Testis (tissue), 3 donors: ENCODE data around the gene CDK18. TPM values are rescaled to one million over a fixed set of nuclear protein-coding genes. Genes with fewer than 3 reads are reported as not detected.
A peak's percentile ranks its signal among the peaks of the same experiment; 100 is the strongest.

Experiments used
- DNase-seq: peaks from one replicate; pipeline ENCODE4 v3.0.0-alpha.2; 2019
- H3K27ac ChIP-seq, 2 donors: fragments of 200-600 bp; sonication (generic); one replicate each; pipeline ENCODE4 v1.5.1; 2019
- H3K27me3 ChIP-seq: fragments of 200-600 bp; sonication (generic); one replicate; pipeline ENCODE4 v1.5.1; 2019
- H3K36me3 ChIP-seq: fragments of 200-600 bp; sonication (generic); one replicate; pipeline ENCODE4 v1.5.1; 2017; ENCODE audit warnings: low read depth; ENCODE audit errors: missing control alignments
- H3K4me1 ChIP-seq: fragments of 200-600 bp; sonication (generic); one replicate; pipeline ENCODE4 v1.5.1; 2019
- H3K4me3 ChIP-seq, 2 donors: fragments of 200-600 bp; sonication (generic); one replicate each; pipeline ENCODE4 v1.5.1; 2017 to 2019
- H3K9me3 ChIP-seq: fragments of 200-600 bp; sonication (generic); one replicate; pipeline ENCODE4 v1.5.1; 2017
- POLR2A ChIP-seq: fragments of 450-650 bp; IDR thresholded peaks from one replicate; pipeline ENCODE4 v1.6.1; 2017; ENCODE audit warnings: antibody characterized with exemption, mild to moderate bottlenecking, moderate library complexity
- WGBS, 2 donors: methylation state at CpG; one replicate each; pipeline ENCODE4 v1.1.5; 2018; 5-methylcytosine and 5-hydroxymethylcytosine counted together
- intact Hi-C: fragments of 100-400 bp; cut with DNase I; formaldehyde crosslinking; loops from one replicate; pipeline ENCODE4 v1.15.1; 2023; ENCODE audit warnings: low total_unique reads
- polyA plus RNA-seq: library from polyadenylated mRNA; stranded (reverse); fragments of 350-450 nt; fragmentation: Illumina TruSeq; extraction: RNeasy Lipid Tissue Mini Kit (QIAGEN cat#74804); gene quantifications from one replicate; pipeline ENCODE4 v1.2.3, GENCODE V29; 2014; ENCODE audit warnings: low read depth, low replicate concordance; ENCODE audit not compliant: insufficient read depth
- total RNA-seq, 2 donors: library from RNA; depleted of rRNA; stranded (reverse); fragments of >200 nt; gene quantifications; one replicate each; pipeline ENCODE4 v1.2.3, GENCODE V29; 2016
- TF ChIP-seq, protein P1 (sequence below), 3 experiments: fragments of 450-650 bp in 2 of 3; fragments of 200-600 bp in 1 of 3; sonication (generic) in 1 of 3; IDR thresholded peaks; one replicate each; pipeline ENCODE4 v1.5.1; 2016 to 2019; ENCODE audit warnings: antibody characterized with exemption in 3 of 3, mild to moderate bottlenecking in 2 of 3, moderate library complexity in 1 of 3

CDK18 gene
- total and polyA plus RNA-seq, 3 donors from 2014 or later, result 6.5 to 9.2 (median 8.5) TPM

DNA sequence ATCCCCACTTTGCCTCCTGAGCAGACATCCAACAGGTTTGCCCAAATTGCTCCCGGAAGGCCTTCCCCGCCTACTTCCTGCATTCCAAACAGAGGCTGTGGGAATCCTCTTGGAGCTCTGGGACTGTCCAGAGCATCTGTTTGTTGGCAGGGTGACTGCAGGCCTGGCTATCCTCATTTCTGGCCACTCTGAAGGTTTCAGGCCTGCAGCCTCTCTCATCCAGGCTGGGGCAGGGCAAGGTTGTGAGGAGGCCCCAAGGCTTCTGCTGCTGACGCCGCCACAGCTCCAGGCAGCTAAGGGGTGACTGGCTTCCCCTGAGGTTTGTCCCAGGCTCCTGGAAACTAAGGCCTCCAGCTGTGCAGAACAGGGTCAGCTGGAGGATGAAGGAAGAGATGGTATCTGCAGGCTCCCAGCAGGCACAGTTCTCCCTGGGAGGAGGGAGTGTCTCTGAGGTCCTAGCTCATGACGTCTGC, 11.3 kb downstream of the CDK18 start:
- no peak overlapping the region for H3K27ac ChIP-seq
- no peaks in the 10 kb centered on the region for H3K27me3 ChIP-seq
- intact Hi-C loops, result no loop called here
- H3K4me3 ChIP-seq, result no peak overlapping the region
- 47 to 64% methylated on average over 3 to 5 of the region's 5 CpGs for WGBS, 2 donors
- H3K36me3 ChIP-seq, result no peaks in the 10 kb centered on the region
- TF ChIP-seq, protein P1, sequence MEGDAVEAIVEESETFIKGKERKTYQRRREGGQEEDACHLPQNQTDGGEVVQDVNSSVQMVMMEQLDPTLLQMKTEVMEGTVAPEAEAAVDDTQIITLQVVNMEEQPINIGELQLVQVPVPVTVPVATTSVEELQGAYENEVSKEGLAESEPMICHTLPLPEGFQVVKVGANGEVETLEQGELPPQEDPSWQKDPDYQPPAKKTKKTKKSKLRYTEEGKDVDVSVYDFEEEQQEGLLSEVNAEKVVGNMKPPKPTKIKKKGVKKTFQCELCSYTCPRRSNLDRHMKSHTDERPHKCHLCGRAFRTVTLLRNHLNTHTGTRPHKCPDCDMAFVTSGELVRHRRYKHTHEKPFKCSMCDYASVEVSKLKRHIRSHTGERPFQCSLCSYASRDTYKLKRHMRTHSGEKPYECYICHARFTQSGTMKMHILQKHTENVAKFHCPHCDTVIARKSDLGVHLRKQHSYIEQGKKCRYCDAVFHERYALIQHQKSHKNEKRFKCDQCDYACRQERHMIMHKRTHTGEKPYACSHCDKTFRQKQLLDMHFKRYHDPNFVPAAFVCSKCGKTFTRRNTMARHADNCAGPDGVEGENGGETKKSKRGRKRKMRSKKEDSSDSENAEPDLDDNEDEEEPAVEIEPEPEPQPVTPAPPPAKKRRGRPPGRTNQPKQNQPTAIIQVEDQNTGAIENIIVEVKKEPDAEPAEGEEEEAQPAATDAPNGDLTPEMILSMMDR (IDR thresholded peaks at IDR 0.05), result no peak
- TF ChIP-seq POLR2A, result no peak
- peak; percentile 57 for DNase-seq
- H3K9me3 ChIP-seq, result no peaks in the 10 kb centered on the region
- peaks cover 10% of the 10 kb centered on the region for H3K4me1 ChIP-seq

DNA sequence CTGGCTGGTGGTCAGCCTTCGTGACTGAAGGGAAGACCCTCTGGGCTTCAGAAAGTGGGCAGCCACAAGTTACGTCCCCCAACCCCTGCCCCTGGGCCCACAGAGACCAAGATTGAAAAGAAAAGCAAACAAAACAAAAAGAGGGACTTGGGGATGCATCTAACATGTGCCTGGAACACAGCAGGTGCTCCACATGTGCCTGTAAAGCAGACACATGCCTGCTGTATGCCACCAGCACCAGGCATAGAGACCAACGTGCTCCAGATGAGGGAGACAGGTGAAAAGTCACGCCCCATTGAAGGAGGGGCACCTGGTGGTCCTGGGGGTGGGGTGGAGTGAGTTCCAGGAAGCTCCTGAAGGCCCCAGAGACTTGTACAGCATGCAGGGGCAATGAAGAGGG, 11.9 kb downstream of the CDK18 start:
- H3K36me3 ChIP-seq, result no peaks in the 10 kb centered on the region
- intact Hi-C loops, result no loop called here
- H3K4me3 ChIP-seq, result no peak overlapping the region
- 86 to 92% methylated on average over 4 of the region's 4 CpGs for WGBS, 2 donors
- no peaks in the 10 kb centered on the region for H3K9me3 ChIP-seq
- H3K27ac ChIP-seq, result no peak overlapping the region
- no peaks in the 10 kb centered on the region for H3K27me3 ChIP-seq
- peaks cover 10% of the 10 kb centered on the region for H3K4me1 ChIP-seq
- TF ChIP-seq, protein P1 (IDR thresholded peaks at IDR 0.05), result no peak
- no peak for TF ChIP-seq POLR2A
- DNase-seq, result no peak

DNA sequence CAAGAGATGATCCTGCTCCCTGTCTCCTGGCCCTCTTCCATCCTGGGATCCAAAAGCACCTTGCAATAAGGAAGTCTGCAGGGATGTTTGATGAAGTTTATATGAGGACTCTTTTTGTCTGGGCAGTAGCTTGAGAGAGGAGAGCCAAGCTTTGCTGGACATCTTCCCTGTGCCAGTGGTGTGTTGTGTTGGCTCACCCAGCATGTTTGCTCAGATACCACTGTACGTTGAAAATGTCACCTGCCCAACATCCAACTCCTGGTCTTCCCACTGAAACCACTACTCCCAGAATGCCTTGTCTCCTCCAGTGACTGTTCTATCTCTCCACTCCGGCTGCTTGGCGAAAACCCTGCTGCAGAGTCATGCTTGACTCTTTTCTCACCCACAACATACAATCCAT, 12.8 kb downstream of the CDK18 start:
- no peak for TF ChIP-seq POLR2A
- TF ChIP-seq, protein P1 (IDR thresholded peaks at IDR 0.05), result no peak
- no peak for DNase-seq
- Histone ChIP-seq H3K36me3 (no peaks in the 10 kb centered on the region), H3K27me3 (no peaks in the 10 kb centered on the region), H3K4me1 (peaks cover 10% of the 10 kb centered on the region), H3K27ac (no peak overlapping the region), H3K9me3 (no peaks in the 10 kb centered on the region), H3K4me3 (no peak overlapping the region)
- intact Hi-C loops, result no loop called here
- WGBS, 2 donors, result 78 to 80% methylated on average over 3 of the region's 3 CpGs

- DNase-seq, result no peak
- H3K9me3 ChIP-seq, result no peaks in the 10 kb centered on the region
- no peaks in the 10 kb centered on the region for H3K36me3 ChIP-seq
- no peak for TF ChIP-seq POLR2A
- TF ChIP-seq, protein P1 (IDR thresholded peaks at IDR 0.05), result no peak
- no peak overlapping the region for H3K4me3 ChIP-seq
- H3K27me3 ChIP-seq, result no peaks in the 10 kb centered on the region
- 92 to 95% methylated on average over 5 of the region's 5 CpGs for WGBS, 2 donors
- no peak overlapping the region for H3K27ac ChIP-seq
- intact Hi-C loops, result no loop called here
- H3K4me1 ChIP-seq, result peaks cover 10% of the 10 kb centered on the region
Measured at GRCh38 chr1:205517763-205518162, 13.3 kb downstream of the CDK18 start.
